NCI-H1930 (cell line): ENCODE data around the gene KDELR1.

ENCODE experiments used
- DNase-seq, 2 experiments: peaks; one replicate each; lab custom pipeline; 2025; lab: John Stamatoyannopoulos, UW

KDELR1 gene

DNA sequence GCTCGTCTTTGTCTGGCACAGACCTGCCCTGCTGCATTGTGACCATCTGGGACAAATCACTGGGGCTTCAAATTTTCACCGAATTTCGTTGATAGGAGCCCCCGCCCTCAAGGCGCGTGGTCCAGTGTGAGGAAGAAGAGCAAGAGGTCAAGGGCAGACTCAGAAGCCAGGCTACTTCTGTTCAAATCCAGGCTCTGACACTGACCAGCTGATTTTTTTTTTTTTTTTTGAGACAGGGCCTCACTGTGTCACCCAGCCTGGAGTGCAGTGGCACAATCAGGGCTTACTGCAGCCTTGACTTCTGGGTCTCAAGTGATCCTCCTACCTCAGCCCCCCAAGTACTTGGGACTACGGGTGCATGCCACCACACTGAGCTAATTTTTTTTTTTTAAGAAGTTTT lies 20.0 kb downstream of the KDELR1 start:
- DNase-seq: no peak

DNA sequence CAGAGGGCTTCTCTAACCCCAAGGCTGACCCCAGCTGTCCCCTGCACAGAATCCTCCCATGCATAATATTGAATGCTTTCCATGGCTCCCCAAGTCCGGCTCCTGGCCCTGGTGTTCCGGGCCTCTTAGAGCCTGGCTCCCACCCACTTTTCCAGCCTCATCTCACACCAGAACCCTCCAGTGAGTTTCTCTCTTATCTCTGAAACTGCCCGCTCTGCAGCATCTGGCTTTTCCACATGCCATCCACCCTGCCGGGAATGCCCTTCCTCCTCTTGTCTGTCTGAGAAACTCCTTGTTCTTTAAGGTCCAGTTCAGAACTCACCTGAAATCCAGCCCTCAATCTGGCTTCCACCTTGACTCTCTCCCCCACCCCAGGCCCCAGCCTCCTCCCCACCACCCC lies 20.4 kb downstream of the KDELR1 start:
- no peak for DNase-seq

DNA sequence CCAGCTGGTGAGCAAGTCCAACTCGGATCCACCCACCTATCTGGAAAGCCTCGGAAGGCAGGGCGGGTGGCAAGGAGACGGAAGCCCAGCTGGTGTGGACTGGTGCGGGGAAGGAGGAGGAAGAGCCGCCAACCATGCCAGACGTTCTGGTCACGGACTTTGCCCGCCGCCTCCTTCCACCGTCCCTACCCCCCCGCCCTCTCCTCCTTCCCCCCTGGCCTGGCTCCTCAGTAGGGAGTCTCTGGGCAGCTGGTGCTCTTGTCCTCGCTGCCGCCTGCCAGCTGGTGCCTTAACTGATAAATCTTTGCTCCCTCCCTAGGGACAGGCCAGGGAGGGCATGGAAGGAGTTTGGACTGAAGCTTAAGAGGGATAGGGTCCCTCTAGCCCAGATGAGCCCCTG lies 22.4 kb downstream of the KDELR1 start:
- DNase-seq: no peak

DNA sequence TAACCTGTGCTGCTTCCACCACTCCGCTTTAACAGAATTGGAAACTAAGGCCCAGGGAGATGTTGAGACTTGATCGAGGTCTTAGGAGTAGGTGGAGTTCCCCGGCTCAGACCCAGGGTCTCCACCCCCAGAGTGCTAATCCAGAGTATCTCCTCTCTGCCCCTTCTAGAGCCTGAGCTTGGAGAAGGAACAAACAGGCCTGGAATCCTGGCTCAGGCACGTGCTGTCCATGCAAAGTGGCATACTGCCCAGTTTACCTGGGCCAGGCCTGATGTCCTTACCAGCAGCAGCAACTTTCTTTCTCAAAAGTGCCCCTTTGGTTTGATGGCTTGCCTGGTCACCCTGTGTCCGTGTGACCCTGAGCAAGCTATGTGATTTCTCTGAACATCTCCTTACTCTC lies 23.5 kb downstream of the KDELR1 start:
- no peak for DNase-seq

DNA sequence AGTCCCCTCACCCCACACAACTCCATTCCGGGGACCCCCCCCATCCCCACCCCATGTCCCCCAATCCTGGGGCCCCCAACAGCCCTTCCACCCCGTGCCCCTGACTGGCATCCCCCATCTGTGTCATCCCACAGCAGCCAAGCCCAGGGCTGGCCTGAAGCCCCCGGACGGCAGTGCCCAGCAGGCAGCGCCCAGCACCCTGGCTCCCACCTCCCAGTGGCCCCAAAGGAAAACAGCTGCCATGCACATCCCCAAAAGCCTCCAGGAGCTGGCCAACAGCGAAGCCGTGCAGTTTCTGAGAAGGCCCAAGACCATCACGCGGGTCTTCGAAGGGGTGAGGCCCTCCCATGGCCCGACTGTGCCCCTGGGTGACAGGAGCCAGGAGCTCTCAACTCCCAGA lies 25.7 kb downstream of the KDELR1 start:
- DNase-seq: no peak

DNA sequence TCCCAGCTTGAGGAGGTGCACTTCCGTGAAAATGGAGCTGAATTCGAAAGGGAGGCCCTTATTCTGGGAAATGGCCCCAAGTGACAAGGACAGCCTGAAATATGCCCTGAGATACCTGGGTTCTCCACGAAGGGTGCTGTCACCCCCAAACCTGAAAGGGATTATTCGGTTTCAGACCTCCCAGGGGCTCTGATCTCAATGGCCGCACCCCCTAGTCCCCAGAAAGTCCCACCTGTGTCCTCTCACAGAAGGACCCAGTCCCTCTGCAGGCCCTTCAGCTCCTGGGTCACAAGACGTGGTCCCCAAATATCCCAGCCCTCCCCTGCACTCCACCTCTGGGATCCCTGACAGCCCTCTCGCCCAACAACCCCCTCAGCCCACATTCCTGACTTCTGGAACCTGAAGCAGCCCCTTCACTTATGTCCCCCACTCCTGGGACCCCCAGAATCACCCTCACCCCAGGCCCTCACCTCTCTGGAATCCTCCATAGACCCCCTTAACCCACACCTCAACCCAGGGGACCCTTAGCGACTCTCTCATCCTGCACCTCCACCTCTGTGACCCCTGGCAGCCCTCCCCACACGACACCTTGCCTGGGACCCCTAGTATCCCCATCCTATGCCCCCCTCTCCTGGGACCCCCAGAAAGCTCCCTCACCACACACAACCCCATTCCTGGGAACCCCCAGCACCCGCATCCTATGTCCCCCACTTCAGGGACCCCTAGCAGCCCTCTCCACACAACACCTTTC lies 26.6 kb downstream of the KDELR1 start:
- no peak for DNase-seq

DNA sequence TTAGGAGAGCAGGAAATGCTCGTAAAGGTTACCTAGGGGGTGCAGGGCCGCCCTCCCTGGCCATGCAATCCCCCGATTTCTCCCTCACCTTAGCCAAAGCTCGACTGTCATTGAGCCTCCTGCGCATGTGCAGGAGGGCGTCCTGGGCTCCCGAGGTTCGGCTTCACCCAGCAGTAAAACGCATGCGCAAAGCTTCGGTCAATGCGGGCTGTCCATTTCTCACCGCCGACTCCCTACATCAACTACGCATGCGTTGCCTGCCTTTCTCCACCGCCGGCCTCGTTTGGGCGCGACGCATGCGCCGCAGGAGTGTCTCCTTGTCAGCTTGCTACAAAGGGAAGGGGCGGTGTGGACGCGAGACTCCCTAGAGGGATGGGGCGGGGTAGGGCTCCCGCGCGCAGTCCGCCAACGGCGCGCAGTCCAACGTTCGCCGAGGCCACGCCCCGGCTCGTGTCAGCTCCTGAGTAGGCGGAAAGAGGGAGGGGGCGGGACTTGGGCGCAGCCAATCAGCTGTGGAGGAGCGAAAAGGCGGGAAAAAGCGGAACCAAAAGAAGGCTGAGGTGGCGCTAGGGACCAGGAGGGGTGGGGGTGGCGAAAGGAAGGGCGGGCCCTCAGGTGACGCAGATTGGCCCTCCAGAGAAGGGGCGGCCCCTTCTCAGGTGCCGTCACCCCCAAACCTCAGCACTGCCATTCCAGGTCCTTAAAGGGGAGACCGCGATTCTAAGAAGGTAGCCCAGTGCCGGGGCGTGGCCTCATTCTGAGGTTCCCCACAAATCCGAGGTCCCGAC lies 27.3 kb downstream of the KDELR1 start, which contains the start of the genes SYNGR4 and TMEM143:
TSS of gene SYNGR4 (plus strand) at position 558 of the 788 bp plus-strand sequence. CDS start 1,476 bp downstream, outside the sequence.
TSS of gene TMEM143 (minus strand) at position 131 of the 788 bp plus-strand sequence. CDS start at position 111, 20 bp downstream.
- DNase-seq: peak; percentile 100

DNA sequence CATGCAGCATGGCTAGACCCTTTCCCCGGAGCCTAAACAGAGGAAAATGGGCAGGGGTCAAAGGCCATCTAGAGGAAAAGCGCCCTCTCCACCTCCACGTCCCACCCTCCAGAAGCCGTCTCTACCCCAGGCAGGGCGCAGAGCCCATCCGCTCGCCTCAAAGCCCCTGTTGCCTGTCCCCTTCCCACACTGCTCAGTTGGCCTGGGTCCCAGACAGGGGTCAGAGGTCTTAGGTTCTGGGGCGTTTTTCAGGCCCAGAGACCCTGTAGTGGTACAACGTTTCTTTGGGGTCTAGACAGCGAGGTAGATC lies 27.9 kb downstream of the KDELR1 start:
- DNase-seq: no peak

DNA sequence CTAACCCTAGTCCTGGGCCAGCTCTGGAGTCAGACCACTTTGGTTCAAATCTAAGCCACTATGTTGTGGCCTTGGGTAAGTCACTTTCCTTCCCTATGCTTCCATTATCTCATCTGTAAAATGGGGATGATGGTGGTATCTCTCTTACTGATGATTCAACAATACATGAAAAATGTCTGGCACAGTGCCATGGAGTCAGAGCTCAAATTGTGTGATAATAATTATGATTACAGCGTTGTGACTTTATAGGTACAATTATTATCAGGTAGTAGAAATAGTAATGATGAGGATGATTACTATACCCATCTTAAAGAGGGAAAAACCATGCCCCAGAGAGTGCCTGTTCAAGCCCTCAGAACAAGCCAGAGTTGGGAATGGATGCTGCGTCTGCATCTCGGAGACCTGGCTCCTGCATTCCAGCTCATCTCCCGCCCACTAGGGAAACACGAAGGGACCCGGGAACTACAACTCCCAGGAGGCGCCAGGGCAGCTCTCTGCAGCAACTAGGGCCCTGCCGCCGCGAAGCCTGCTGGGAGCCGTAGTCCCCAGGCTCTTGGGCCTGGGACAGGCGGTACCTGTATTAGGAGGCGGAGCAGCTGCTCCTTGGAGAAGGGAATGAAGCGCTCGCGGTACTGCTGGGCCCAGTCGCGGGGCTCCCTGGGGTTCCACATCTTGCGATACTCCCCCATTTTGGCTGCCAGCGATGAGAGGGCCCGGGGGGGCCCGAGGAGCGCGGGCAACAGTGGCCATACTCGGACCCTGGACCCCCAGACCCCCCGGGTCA lies 28.4 kb downstream of the KDELR1 start:
- peak; percentile 98 to 99 for DNase-seq

DNA sequence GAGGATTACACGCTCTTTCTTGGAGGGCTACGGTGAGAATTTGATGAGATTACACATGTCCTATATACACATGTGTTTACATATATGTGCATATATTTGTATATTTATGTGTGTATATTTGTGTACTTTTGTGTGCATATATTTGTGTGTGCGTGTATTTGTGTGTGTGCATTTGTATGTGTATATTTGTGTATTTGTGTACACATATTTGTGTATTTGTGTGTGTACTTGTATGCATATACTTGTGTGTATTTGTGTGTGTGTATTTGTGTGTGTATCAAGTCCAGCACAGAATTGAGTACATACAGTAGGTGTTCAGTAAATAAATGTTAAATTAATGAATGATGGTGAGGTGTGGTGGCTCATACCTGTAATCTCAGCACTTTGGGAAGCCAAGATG lies 29.4 kb downstream of the KDELR1 start:
- DNase-seq: no peak

DNA sequence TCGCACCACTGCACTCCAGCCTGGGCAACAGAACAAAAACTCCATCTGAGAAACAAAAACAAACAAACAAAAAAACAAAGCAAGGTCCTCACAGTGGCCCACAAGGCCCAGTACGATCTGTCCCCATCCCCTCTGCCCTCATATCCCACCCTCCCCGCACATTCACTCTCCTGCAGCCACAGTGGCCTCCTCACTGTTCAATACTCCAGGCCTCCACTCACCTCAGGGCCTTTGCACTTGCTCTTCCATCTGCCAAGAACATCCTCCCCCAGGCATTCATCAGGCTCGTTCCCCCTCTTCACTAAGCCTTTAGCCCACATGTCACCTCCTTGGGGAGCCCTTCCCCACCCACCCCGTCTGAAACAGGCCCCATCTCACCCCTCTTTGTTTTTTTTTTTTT lies 32.2 kb downstream of the KDELR1 start:
- DNase-seq: no peak

DNA sequence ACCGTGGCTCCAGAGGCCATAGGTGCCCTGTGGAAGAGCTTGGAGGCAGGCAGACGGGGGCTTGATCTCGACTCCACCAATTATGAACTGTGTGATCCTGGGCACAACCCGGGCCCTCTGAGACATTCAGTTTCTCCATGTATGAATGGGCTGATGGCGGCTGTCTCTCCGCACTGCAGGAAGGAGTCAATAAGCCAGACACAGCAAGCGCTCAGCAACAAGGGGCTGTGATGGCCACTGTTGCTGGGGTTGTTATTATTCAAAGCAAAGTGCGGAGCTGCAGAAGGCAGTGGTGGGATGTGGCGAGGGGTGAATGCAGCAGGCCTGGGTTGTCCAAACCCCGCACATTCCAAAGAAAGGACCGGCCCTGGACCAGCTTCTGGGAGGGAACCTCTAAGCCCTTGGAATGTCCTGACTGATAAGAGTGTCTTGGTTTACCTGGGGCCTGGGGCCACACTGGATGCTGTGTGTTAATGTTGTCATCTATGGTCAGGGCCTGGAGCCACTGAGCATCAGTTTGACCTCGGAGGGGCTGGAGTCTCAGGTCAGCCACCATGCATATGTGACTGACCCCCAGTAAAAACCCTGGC lies 35.9 kb downstream of the KDELR1 start:
- no peak for DNase-seq

DNA sequence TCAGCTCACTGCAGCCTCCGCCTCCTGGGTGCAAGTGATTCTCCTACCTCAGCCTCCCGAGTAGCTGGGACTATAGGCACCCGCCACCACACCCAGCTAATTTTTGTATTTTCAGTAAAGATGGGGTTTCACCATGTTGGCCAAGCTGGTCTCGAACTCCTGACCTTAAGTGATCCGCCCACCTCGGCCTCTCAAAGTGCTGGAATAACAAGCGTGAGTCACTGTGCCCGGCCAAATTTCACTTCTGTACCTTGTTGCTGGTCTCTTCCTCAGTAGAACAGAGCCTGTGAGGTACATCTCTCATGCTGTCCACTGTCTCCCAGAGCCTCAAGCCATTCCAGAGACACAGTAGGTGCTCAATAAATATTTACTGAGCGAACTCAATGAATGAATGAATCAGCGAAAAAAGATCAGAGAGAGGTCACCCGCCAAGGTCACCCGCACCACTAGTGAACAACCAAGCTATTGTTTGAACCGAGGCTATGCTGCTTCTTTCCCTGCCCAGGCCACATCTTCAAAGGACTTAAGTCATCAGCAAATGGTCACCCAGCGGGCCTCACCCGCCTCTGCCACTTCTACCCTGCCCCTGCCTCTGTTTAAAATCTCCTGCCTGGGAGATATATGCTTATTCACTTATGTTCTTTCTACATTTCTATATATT lies 36.9 kb downstream of the KDELR1 start:
- no peak for DNase-seq

DNA sequence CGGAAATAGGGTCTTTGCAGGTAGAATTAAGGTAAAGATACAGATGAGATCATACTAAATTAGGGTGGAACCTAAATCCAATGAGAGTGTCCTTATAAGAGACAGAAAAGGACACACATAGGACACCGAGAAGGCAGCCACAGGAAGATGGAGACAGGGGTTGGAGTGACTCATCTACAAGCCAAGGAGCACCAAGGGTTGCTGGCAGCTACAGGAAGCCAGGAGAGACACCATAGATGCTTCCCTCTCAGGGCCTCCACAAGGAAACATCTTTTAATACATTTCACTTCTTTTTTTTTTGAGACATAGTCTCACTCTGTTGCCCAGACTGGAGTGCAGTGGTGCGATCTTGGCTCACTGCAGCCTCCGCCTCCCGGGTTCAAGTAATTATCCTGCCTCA lies 37.7 kb downstream of the KDELR1 start:
- no peak for DNase-seq

DNA sequence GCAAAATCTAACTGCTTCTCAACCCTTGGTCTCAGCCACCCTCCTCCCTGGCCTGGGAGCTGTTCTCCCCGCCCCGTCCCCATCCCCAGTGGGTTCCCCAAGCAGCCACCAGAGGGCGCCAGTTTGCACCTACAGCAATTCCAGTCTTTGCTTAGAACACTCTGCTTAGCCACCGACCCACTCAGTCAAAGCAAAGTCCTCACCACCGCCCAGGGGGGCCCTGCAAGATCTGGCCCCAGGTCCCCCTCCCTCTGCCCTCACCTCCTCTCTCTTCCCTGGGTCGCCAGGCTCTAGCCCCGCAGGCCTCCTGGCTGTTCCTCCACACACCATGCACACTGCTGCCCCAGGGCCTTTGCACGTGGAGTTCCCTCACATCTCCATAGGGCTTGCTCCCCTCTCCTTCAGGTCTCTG lies 40.0 kb downstream of the KDELR1 start:
- DNase-seq: peak; percentile 45 to 63

DNA sequence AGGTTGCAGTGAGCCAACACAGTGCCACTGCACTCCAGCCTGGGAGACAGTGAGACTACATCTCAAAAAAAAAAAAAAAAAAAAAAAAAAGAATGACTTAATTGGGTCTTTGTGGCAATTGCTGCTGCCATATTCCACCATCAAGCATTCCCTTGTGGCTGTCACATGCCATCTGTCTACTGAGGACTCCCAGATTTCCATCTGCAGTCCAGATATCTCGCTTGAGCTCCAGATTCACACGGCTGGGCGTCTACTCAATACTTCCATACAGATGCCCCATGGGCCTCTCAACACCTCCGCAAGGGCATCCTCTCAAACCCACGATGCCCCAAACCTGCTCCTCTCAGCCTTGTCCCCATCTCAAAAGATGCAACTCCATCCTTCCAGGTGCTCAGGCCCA lies 40.5 kb downstream of the KDELR1 start:
- DNase-seq: no peak

DNA sequence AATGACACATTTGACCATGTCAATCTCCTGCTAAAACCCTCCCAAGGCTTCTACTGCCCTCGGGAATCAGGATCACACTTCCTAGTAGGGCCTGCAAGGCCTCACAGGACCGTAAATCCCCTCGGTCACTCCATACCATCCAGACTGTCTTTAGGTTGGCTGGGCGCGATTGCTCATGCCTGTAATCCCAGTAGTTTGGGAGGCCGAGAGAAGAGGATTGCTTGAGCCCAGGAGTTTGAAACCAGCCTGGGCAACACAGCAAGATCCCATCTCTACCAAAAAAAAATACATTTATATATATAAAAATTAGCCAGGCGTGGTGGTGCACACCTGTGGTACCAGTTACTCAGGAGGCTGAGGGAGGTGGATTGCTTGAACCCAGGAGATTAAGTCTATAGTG lies 42.6 kb downstream of the KDELR1 start:
- DNase-seq: no peak

DNA sequence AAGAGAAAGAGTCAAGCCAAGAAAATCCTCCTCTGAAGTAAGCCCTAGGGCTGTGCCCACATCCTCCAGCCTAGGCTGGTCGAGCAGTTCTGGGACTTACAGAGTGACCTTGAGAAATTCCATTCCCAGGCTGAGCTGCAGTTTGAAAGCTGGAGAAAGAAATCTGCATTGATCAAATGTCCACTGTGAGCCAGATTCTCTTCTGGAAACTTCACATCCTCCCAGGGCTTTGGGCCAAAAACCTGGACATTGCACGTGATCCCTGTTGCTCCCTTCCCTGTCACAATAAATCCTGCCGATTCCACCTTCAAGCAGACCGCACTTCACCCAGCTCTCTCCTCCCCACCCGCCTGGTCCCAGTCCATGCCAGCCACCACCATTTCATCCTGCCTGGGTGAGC lies 43.3 kb downstream of the KDELR1 start:
- no peak for DNase-seq

DNA sequence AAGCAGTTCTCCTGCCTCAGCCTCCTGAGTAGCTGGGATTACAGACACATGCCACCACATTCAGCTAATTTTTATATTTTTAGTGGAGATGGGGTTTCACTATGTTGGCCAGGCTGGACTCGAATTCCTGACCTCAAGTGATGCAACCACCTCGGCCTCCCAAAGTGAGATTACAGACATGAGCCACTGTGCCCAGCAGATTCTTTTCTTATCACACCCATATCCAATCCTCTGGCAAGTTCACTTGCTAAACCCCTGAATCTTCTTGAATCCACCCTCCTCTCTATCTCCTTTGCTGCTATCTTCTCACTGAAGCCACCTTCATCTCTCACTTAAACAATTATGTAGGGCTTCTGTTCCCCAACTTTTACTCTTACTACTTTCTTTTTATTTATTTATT lies 45.2 kb downstream of the KDELR1 start:
- no peak for DNase-seq

DNA sequence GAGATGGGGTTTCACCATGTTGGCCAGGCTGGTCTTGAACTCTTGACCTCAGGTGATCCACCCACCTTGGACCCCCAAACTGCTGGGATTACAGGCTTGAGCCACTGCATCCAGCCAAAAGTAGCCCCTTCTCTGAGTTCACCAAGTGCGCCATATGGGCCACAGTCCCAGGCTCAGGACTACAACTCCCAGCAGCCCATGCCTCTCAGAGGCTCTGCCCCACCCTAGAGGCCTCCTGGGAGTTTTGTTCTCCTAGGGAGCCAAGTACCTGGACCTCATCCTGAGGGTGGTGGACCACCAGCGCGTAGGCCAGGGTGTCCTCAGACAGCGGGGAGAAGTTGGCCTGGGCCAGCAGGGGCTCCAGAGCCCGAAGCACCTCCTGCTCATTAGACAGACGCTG lies 46.5 kb downstream of the KDELR1 start:
- DNase-seq: no peak

DNA sequence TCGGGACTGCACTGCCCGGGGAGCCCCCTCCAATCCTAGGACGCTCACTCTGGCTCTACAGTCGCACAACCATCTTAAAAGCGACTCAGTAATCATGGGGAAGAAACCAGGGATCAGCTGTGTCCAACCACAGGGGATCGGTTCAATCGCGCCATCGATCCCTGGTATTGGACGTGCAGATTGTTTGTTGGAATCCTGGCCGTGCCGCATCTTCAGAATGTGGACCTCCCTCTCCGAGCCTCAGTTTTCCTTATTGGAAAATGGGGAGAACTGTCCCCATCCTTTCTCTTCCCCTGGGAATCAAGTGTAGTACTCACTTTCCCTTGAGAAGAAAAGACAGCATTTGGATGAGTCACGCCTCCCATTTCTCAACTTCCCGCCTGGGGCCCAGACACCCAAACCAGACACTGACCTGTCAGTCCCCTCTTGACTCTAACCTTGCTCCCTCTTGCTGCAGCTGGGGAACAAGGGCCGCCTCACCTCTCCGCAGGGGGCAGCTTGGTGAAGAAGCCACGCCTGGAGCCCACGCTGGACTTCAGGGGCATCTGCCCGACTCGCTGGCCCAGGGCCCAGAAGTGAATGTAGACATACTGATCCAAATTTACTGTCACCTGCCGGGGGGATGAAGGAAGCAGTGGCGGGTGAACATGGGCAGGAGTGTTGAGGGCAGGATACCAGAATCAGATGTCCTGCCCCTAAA lies 48.4 kb downstream of the KDELR1 start:
- DNase-seq: no peak
